DOHH2 (cell line): ENCODE results near the gene SCYGR2.

Source experiments
- EZH2phosphoT487 ChIP-seq: fragments of 200-600 bp; sonication (generic); IDR thresholded peaks from 2 replicates; pipeline ENCODE4 v1.6.1; 2017; ENCODE audit warnings: borderline replicate concordance, mild to moderate bottlenecking, antibody characterized with exemption, low read length, moderate library complexity, mixed read lengths
- TF ChIP-seq, protein P1 (sequence below): fragments of 200-600 bp; sonication (generic); IDR thresholded peaks from one replicate; pipeline ENCODE4 v1.5.1; 2014; ENCODE audit warnings: antibody characterized with exemption, mild to moderate bottlenecking, low read depth, low read length; ENCODE audit not compliant: poor library complexity, severe bottlenecking

- TF ChIP-seq, protein P1, sequence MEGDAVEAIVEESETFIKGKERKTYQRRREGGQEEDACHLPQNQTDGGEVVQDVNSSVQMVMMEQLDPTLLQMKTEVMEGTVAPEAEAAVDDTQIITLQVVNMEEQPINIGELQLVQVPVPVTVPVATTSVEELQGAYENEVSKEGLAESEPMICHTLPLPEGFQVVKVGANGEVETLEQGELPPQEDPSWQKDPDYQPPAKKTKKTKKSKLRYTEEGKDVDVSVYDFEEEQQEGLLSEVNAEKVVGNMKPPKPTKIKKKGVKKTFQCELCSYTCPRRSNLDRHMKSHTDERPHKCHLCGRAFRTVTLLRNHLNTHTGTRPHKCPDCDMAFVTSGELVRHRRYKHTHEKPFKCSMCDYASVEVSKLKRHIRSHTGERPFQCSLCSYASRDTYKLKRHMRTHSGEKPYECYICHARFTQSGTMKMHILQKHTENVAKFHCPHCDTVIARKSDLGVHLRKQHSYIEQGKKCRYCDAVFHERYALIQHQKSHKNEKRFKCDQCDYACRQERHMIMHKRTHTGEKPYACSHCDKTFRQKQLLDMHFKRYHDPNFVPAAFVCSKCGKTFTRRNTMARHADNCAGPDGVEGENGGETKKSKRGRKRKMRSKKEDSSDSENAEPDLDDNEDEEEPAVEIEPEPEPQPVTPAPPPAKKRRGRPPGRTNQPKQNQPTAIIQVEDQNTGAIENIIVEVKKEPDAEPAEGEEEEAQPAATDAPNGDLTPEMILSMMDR = no peak
- TF ChIP-seq EZH2phosphoT487 = no peak
Observed at GRCh38 chr2:227612546-227613271, 14.0 kb downstream of the SCYGR2 start.
